Esophagus (tissue), 2 donors: ENCODE results near the gene FNDC3B. TPM values are rescaled to one million over a fixed set of nuclear protein-coding genes. Genes with fewer than 3 reads are reported as not detected.

Experiments
- H3K27ac ChIP-seq, 2 donors: one replicate each; pipeline ENCODE4 v1.5.1; 2013; ENCODE audit warnings: low read depth in 2 of 2, mild to moderate bottlenecking in 2 of 2, inconsistent platforms in 1 of 2, low read length in 1 of 2, moderate library complexity in 1 of 2
- H3K27me3 ChIP-seq, 2 donors: one replicate each; pipeline ENCODE4 v1.6.1; 2013; ENCODE audit warnings: low read length in 2 of 2, control low read depth in 1 of 2, mild to moderate bottlenecking in 1 of 2; ENCODE audit not compliant: insufficient read depth in 2 of 2, control insufficient read depth in 1 of 2
- H3K36me3 ChIP-seq, 2 donors: one replicate each; pipeline ENCODE4 v1.6.1; 2013; ENCODE audit warnings: low read length in 1 of 2; ENCODE audit not compliant: control insufficient read depth in 2 of 2, insufficient read depth in 2 of 2
- H3K4me1 ChIP-seq, 2 donors: one replicate each; pipeline ENCODE4 v1.6.1; 2013; ENCODE audit warnings: low read length in 1 of 2; ENCODE audit not compliant: control insufficient read depth in 2 of 2, insufficient read depth in 2 of 2
- H3K4me3 ChIP-seq, 2 donors: one replicate each; pipeline ENCODE4 v1.5.1; 2013; ENCODE audit warnings: low read length in 2 of 2, mild to moderate bottlenecking in 2 of 2, low read depth in 1 of 2, moderate library complexity in 1 of 2
- H3K9me3 ChIP-seq, 2 donors: one replicate each; pipeline ENCODE4 v1.6.1; 2013; ENCODE audit warnings: mild to moderate bottlenecking in 2 of 2, low read depth in 1 of 2, low read length in 1 of 2, moderate library complexity in 1 of 2; ENCODE audit not compliant: control insufficient read depth in 2 of 2, insufficient read depth in 1 of 2
- WGBS, 2 donors: extraction: QIAGEN DNeasy Blood & Tissue Kit; methylation state at CpG; one replicate each; pipeline ENCODE4 v1.1.7; 2013; 5-methylcytosine and 5-hydroxymethylcytosine counted together
- polyA plus RNA-seq, 2 donors: library from polyadenylated mRNA; stranded (reverse); fragments of 200-250 nt; gene quantifications; one replicate each; pipeline ENCODE4 v1.2.3, GENCODE V29; 2013
- donor health status: healthy with polysubstance abuse.
- donor health status: Bipolar disorder and iron deficiency.

The FNDC3B gene
- polyA plus RNA-seq, 2 donors: 2.8 to 3.3 TPM

DNA sequence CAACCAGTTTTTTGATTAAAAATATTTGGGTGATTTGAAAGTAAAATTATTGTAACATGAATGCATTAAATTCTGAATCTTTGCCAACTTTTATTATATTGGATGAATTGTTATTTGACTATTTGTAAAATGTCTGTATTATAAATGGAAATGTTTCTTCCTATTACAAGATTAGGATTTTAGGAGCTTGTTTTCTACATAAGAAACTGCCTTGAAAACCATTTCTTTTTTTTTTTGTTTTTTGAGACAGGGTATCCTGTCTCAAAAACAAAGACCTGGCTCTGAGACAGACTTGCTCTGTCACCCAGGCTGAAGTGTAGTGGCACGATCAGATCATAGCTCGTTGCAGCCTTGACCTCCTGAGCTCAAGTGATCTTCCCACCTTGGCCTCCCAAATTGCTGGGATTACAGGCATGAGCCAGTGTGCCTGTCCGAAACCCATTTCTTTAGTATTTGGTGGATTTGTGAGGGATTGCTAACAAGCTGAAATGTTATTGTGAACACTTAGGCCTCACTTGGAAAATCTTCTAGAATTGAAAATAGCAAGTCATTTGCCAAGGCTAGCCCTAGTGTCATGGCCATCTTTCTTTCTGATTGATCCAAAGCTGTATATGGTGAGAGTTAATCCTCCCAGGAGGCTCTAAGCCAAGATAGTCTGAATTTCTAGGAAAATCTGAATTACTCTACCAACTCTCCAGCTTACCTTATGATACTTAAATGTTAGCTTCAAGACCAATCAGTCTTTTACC is 100.3 kb downstream of the FNDC3B start:
- peaks cover 0 to 5% of the 10 kb centered on the region in 2 donors for H3K4me1 ChIP-seq
- 71 to 78% methylated on average over 3 of the region's 3 CpGs for WGBS, 2 donors
- H3K36me3 ChIP-seq: no peaks in the 10 kb centered on the region

DNA sequence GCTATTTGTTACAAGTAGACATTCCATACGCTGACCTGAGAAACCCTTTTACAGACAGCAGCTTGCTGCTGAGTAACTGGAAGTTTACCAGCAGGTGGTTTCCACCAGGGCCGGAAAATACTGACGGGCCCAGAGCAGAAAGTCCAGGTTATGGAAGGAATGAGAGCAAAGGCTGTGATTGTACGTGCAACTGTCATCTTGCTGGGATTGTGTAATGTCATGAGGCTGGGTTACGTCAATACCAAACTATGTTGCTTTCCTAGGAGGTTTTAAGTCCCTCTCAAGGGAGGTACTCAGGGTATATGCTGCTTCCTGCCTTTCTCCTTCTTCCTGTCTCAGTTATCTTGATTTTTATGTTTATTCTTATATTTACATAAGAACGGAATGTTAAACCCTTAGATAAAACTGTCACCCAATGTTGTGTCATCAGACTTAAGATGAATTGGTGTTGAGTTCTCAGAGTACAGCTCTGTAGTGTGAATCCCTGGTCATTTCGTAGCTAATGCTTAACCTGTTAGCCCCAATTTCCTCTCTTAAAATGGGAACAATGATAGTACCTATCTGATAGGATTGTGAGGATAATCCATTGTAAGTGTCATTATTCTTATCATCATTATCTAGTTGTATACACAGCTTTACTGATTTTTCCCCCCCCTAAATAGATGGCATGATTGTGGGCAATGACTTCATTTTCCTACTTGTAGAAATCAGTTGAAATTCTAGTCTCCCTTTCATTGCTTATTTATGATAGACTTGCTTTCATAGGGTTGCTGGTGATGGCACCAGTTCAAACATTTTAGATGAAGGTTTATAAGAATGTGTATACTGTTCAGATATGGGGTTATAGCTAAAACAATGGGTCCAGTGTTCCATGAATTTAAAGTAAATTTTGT is 101.4 kb downstream of the FNDC3B start:
- Histone ChIP-seq H3K4me1 (peaks cover 0 to 5% of the 10 kb centered on the region in 2 donors), H3K27ac (peak overlapping the region; percentile 10 to 53), H3K36me3 (no peaks in the 10 kb centered on the region), H3K4me3 (no peak overlapping the region), H3K27me3 (no peaks in the 10 kb centered on the region), H3K9me3 (no peaks in the 10 kb centered on the region)
- WGBS, 2 donors: 36 to 39% methylated on average over 7 of the region's 7 CpGs

More for the DNA sequence above, 100.3 kb downstream of the FNDC3B start:
- no peak overlapping the region for H3K4me3 ChIP-seq
- H3K9me3 ChIP-seq: no peaks in the 10 kb centered on the region
- peak overlapping the region in 1 of 2 donors; percentile 33 for H3K27ac ChIP-seq
- no peaks in the 10 kb centered on the region for H3K27me3 ChIP-seq

DNA sequence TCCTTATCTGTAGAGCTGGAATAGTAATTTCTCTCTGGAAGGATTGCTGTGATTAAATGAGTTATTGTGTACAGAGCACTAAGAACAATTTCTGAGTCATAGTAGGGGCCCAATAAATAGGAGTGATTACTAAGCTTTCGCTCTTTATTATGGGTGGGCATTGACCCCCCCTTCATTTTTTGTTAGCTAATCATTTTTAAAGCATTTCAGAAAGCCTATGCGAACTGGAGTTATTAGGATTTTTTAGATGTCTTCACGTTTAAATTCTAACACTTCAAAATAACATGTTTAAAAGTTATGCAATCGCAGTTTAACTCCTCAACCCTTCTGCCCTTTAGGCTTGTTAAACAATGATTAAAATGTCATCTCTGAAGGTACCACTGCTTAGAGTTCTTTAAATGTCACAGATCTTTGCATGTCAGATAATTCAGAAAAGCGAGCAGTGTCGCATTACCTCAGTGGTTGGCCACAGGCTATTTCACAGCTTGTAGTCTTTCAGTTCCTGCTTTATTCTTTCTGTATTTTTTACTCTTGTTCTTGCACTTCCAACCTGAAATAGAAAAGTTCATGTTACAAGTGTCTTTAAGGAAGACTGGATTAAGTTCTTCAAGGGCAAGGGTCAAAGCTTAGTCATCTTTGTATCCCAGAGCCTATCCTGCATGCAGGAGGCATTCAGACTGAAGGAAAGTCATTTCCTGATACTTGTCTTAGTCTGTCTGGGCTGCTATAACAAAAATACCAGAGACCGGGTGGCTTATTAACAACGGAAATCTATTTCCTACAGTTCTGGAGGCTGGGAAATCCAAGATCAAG is 102.9 kb downstream of the FNDC3B start:
- 66 to 74% methylated on average over 8 of the region's 8 CpGs for WGBS, 2 donors
- H3K36me3 ChIP-seq: no peaks in the 10 kb centered on the region
- H3K4me3 ChIP-seq: no peak overlapping the region
- H3K4me1 ChIP-seq: peaks cover 0 to 5% of the 10 kb centered on the region in 2 donors
- H3K27me3 ChIP-seq: no peaks in the 10 kb centered on the region
- no peaks in the 10 kb centered on the region for H3K9me3 ChIP-seq
- H3K27ac ChIP-seq: peak overlapping the region in 1 of 2 donors; percentile 43

DNA sequence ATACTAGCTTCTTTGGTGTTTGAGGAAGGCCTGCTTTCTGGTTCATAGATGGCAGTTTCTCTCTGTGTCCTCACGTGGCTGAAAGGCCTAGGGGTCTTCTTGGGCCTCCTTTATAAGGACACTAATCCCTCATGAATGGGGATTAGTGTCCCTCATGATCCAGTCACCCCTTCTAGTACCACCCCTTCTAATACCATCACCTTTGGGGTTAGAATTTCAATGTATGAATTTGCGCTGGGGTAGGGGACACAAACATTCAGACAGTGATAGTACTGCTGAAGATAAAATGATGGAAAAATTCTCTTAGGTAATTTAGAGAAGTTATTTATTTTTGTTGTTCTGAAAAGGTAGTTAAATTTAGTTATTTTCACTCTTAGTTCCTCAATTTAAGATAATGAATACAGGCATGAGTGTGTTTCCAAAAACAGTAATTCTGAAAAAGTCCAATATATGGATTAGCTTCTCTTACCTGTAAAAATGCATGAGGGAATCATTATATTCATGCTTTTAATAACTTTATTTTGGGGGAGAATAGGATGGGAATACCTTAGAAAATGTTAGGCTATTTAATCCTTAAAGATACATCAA is 103.6 kb downstream of the FNDC3B start:
- H3K9me3 ChIP-seq: no peaks in the 10 kb centered on the region
- H3K27ac ChIP-seq: peak overlapping the region in 1 of 2 donors; percentile 33
- WGBS, 2 donors: 86 to 89% methylated on average over 2 of the region's 2 CpGs
- H3K36me3 ChIP-seq: no peaks in the 10 kb centered on the region
- H3K4me3 ChIP-seq: no peak overlapping the region
- H3K4me1 ChIP-seq: peaks cover 0 to 5% of the 10 kb centered on the region in 2 donors
- no peaks in the 10 kb centered on the region for H3K27me3 ChIP-seq

DNA sequence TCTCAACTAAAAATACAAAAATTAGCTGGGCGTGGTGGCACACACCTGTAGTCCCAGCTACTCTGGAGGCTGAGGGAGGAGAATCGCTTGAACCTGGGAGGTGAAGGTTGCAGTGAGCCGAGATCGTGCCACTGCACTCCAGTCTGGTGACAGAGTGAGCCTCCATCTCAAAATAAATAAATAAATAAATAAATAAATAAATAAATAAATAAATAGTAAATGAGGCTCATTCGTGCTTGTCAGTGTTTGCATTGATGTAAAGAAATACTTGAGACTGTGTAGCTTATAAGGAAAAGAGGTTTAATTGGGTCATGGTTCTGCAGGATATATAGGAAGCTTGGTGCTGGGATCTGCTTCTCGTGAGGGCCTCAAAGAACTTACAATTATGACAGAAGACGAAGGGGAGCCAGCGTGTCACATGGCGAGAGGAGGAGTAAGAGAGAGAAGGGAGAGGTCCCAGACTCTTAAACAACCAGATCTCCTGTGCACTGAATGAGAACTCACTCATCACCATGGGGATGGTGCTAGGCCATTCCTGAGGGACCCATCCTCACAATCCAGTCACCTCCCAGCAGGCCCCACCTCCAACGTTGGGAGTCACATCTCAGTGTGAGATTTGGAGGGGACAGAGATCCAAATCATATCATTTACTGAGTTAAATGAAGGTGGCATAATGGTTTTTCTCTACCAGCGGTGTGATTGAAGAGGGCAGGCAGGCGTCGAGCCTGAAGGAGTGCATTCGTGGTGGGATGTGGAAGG is 104.5 kb downstream of the FNDC3B start:
- H3K4me3 ChIP-seq: no peak overlapping the region
- 94 to 95% methylated on average over 14 of the region's 14 CpGs for WGBS, 2 donors
- H3K27me3 ChIP-seq: no peaks in the 10 kb centered on the region
- no peak overlapping the region for H3K27ac ChIP-seq
- H3K4me1 ChIP-seq: peaks cover 0 to 3% of the 10 kb centered on the region in 2 donors
- no peaks in the 10 kb centered on the region for H3K9me3 ChIP-seq
- no peaks in the 10 kb centered on the region for H3K36me3 ChIP-seq

DNA sequence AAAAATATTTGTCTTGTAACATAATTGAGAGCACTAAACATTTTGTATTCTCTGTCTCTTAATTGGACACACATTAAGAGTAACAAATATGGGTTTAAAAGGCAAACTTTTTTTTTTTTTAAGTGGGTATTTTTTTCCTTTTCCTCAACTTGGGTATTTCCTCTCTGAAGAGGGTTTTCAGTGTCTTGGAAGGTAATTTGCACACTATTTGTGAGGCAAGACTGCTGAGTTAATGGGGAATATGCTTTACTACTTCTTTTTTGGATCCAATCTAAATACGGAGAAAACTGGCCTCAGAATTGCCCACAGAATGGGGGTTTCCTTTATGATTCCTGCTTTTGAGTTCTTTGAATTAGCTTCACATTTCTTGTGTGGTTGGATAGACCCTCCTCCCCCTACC is 105.2 kb downstream of the FNDC3B start:
- H3K4me1 ChIP-seq: peaks cover 0 to 2% of the 10 kb centered on the region in 2 donors

DNA sequence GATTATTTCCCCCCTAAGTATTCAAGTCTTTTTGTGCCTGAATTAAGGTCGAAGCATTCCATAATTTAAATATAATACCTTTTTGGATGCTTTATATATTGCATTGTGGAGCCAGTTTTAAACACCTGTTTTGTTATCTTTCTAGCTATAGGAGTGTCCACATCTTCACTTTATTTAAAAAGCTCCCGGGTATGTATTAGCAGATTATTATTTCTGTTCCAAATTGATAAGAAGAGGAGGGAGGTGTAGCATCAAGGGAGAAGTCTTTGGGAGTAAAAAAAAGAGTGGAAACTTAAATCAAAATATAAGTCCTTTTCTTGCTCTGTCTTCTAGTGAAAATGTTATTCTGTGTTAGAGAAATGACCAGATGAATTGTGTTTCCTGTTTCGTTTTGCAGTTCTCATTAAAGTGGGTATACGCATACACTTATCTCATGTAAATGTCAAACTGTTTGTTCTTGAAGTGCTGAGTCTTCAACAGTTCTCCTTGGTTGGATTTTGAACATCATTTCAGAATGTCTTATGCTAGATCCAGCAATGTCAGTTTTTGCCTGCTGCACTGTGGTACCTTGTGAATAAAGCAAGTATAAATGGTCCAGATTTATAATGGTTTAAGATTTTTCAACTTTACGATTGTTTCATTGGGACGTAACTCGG is 105.8 kb downstream of the FNDC3B start:
- WGBS, 2 donors: 79 to 87% methylated on average over 7 of the region's 7 CpGs
- no peaks in the 10 kb centered on the region for H3K36me3 ChIP-seq
- H3K27ac ChIP-seq: no peak overlapping the region
- H3K27me3 ChIP-seq: no peaks in the 10 kb centered on the region
- H3K4me3 ChIP-seq: no peak overlapping the region
- no peaks in the 10 kb centered on the region for H3K4me1 ChIP-seq
- H3K9me3 ChIP-seq: no peaks in the 10 kb centered on the region

More for the DNA sequence above, 105.2 kb downstream of the FNDC3B start:
- Histone ChIP-seq H3K27ac (no peak overlapping the region), H3K27me3 (no peaks in the 10 kb centered on the region), H3K36me3 (no peaks in the 10 kb centered on the region), H3K4me3 (no peak overlapping the region), H3K9me3 (no peaks in the 10 kb centered on the region)
- WGBS, 2 donors: 68 to 96% methylated on average over 1 of the region's 1 CpG

DNA sequence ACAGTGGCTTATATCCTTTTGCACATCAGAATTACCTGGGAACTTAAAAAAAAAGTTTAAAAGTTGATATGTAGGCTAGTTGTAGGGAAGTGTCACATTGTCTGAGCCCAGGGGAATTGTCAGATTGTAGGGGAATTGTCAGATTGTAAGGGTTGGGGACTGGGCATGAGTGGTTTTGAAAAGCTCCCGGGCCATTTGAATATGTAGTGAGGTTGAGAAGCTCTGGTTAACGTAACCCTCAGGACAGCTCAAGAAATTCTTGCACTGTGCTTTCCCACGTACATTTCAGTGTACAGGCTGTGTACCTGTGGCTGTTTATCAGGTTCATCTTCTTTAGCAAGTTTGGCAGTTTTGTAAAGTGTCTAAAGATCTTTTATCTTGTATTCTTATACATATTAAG is 107.0 kb downstream of the FNDC3B start:
- Histone ChIP-seq H3K27ac (no peak overlapping the region), H3K9me3 (no peaks in the 10 kb centered on the region), H3K4me3 (no peak overlapping the region), H3K36me3 (no peaks in the 10 kb centered on the region), H3K27me3 (no peaks in the 10 kb centered on the region), H3K4me1 (no peaks in the 10 kb centered on the region)
- 71 to 74% methylated on average over 3 of the region's 3 CpGs for WGBS, 2 donors
